ENCODE measurements around the gene ECM1.

Gene ECM1

DNA sequence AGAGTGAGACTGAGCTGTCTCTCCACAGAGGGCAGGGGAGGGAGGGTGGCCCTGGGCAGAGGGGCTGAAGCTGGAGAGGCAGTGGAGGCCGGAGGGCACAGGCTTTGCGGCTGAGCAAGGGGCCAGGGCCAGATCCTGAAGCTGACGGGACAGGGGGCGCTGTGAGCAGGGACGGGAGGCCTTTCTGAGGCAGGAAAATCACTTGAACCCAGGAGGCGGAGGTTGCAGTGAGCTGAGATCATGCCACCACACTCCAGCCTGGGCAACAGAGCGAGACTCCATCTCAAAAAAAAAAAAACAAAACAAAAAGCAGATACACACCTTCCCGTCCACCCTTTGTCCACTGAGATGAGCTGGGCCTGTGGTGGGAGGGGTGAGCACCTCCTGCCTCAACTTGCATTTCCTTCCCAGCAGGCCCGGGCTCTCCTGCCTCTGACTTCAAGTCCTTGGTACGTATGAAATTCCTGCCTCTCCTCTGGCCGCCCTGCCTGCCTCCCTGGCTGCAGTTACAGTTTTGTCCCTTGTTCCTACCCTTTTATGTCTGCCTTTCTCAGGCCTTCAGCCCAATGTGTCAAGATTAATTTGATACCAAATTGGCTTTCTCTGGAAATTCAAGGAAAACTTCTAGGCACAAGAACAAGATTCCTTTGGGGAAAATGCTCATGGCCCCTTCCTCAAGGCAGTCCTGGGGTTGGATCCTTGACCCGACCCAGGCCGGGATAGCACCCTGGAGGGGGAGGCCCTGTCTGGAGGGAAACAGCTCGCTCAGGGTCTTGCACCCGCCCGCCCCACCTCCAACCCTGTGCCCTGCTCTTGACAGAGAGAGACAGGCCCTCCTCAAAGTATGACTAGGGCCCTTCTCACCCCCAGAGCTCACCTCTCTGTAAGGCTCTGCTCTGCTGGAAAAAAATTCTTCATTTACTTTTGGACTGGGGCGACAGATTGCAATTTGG lies 30.1 kb downstream of the ECM1 start:
- H3K4me3 ChIP-seq (ENCODE audit: low read length), result no peak overlapping the region
- TF ChIP-seq, protein P1, sequence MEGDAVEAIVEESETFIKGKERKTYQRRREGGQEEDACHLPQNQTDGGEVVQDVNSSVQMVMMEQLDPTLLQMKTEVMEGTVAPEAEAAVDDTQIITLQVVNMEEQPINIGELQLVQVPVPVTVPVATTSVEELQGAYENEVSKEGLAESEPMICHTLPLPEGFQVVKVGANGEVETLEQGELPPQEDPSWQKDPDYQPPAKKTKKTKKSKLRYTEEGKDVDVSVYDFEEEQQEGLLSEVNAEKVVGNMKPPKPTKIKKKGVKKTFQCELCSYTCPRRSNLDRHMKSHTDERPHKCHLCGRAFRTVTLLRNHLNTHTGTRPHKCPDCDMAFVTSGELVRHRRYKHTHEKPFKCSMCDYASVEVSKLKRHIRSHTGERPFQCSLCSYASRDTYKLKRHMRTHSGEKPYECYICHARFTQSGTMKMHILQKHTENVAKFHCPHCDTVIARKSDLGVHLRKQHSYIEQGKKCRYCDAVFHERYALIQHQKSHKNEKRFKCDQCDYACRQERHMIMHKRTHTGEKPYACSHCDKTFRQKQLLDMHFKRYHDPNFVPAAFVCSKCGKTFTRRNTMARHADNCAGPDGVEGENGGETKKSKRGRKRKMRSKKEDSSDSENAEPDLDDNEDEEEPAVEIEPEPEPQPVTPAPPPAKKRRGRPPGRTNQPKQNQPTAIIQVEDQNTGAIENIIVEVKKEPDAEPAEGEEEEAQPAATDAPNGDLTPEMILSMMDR (IDR thresholded peaks at IDR 0.05; ENCODE audit: insufficient read depth, low read depth, low read length, missing control alignments), result no peak
- DNase-seq (ENCODE audit: low read depth), result peak; percentile 93

DNA sequence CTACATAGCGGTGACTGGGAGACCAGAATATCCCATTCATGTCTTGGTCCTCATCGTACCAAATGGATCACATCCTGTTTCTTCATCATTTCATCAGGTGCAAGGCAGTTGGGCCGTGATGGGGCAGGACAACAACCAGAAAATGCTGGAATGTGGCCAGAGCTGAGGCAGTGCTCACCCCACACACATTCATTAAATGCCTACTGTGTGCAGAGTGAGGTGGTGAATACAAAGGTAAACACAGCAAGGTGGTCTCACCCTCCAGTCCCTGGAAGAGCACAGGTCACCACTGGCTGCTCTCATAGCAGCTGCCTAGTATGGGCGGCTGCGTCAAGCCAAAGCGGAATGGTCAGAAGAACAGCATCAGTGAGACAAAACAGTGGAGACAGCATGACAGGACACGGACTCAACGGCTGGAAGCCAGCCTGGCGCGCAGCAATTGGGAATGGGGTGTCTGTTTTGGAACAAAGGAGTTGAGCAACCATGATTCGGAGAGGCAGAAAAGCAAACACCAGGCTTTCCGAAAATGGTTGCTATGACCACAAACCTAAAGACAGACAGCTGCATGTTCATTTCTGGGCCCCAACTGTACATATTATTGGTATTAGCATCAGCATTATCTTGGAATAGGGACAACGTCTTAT lies 35.7 kb downstream of the ECM1 start:
- peak; percentile 52 for DNase-seq (ENCODE audit: low read depth)
- no peak overlapping the region for H3K4me3 ChIP-seq (ENCODE audit: low read length)
- TF ChIP-seq, protein P1 (IDR thresholded peaks at IDR 0.05; ENCODE audit: insufficient read depth, low read depth, low read length, missing control alignments), result no peak

DNA sequence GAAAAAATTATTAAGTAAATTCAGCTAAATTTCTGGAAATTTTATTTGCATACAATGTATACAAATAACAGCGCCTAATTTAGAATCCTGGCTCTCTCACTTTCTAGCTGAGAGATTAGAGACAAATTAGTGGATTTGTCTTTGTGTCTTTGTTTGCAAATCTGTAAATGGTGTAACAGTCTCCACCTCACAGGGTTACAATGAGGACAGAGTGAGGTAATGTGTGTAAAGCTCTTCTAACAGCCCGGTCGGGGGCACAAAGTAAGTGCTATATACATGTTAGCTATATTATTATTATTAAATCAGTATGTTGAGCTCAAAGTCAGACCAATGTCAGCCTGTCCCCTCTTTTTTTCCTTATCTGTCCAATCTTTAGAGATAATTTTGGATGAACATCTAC lies 36.3 kb downstream of the ECM1 start:
- DNase-seq (ENCODE audit: low read depth), result peak; percentile 0
- TF ChIP-seq, protein P1 (IDR thresholded peaks at IDR 0.05; ENCODE audit: insufficient read depth, low read depth, low read length, missing control alignments), result no peak
- no peak overlapping the region for H3K4me3 ChIP-seq (ENCODE audit: low read length)

DNA sequence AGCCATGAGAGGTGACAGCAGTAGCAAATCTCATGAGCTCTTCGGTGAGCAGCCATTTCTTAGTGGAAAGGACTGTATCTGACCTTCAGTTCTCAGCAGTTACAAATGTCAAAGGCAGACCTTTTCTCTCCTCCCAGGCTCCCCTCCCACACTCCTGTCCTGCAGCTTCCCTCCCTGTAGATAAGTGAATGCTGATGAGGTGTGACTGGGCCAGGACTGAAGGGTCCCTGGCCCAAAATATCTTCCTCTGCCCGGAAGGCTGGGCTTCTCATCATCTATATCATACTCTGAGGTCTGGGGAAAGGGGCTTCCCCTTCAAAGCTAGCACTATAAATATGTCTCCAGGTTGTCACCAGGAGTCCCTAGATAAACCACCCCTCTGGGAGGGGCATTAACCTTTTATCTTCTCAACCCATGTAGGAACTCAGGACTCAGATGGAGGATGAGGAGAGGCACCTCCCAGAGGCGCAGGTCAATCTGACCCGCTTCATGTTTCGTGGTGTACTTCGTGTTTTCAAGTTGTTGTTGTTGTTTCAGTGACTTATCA lies 37.6 kb downstream of the ECM1 start:
- DNase-seq (ENCODE audit: low read depth), result no peak
- H3K4me3 ChIP-seq (ENCODE audit: low read length), result no peak overlapping the region
- TF ChIP-seq, protein P1 (IDR thresholded peaks at IDR 0.05; ENCODE audit: insufficient read depth, low read depth, low read length, missing control alignments), result no peak

DNA sequence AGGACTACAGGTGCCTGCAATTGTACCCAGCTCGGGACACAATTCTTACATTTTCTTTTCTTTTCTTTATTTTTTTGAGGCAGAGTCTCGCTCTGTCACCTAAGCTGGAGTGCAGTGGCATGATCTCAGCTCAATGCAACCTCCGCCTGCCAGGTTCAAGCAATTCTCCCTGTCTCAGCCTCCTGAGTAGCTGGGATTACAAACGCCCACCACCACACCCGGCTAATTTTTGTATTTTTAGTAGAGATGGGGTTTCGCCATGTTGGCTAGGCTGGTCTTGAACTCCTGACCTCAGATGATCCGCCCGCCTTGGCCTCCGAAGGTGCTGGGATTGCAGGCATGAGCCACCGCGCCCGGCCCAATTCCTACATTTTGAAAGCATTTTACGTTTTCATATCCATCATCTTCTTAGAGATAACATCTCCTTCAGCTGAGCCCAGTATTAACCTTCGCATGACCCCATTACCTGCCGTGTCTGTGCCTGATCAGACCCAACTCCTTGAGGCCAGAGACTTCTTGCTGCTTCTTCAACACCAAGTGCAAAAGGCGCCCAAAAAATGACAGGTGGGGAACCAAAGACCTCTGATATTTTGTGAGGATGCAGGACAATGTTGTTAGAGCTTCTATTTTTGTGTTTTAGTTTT lies 38.5 kb downstream of the ECM1 start:
- DNase-seq (ENCODE audit: low read depth), result no peak
- H3K4me3 ChIP-seq (ENCODE audit: low read length), result no peak overlapping the region
- TF ChIP-seq, protein P1 (IDR thresholded peaks at IDR 0.05; ENCODE audit: insufficient read depth, low read depth, low read length, missing control alignments), result no peak

DNA sequence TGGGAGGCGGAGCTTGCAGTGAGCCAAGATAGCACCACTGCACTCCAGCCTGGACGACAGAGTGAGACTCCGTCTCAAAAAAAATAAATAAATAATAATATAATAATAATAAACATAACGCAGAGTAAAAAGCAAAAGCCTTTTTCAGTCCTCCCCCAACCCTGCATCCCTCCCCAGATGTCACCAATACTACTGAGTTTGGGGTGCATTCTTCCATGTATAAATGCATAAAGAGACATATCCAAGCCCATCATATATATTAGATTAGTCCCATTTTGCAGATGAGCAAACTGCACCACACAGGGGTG lies 40.4 kb downstream of the ECM1 start:
- TF ChIP-seq, protein P1 (IDR thresholded peaks at IDR 0.05; ENCODE audit: insufficient read depth, low read depth, low read length, missing control alignments), result no peak
- DNase-seq (ENCODE audit: low read depth), result no peak
- H3K4me3 ChIP-seq (ENCODE audit: low read length), result peak overlapping the region; percentile 52
